ENCODE results near the gene ACBD7.

The ACBD7 gene

GRCh38 chr10:15084502-15084922, 4.1 kb downstream of the ACBD7 start:
- DNase-seq: no peak

- no peak for DNase-seq
Measured at GRCh38 chr10:15083674-15084501, 4.7 kb downstream of the ACBD7 start.

GRCh38 chr10:15075421-15075820, 13.2 kb downstream of the ACBD7 start:
- no peak for DNase-seq

GRCh38 chr10:15072358-15072757, 16.2 kb downstream of the ACBD7 start:
- no peak for DNase-seq

- no peak for DNase-seq
Measured at GRCh38 chr10:15069230-15069629, 19.3 kb downstream of the ACBD7 start.

- DNase-seq: no peak
Measured at GRCh38 chr10:15068802-15069201, 19.8 kb downstream of the ACBD7 start.

GRCh38 chr10:15067154-15067553, 21.4 kb downstream of the ACBD7 start:
- DNase-seq: no peak

GRCh38 chr10:15060638-15061037, 27.9 kb downstream of the ACBD7 start:
- no peak for DNase-seq

- DNase-seq: no peak
Measured at GRCh38 chr10:15059914-15060313, 28.7 kb downstream of the ACBD7 start.

GRCh38 chr10:15058689-15059088, 29.9 kb downstream of the ACBD7 start:
- DNase-seq: no peak

- no peak for DNase-seq
Measured at GRCh38 chr10:15053061-15053460, 35.5 kb downstream of the ACBD7 start.

- no peak for DNase-seq
Measured at GRCh38 chr10:15052121-15052520, 36.5 kb downstream of the ACBD7 start.

GRCh38 chr10:15049533-15049932, 39.0 kb downstream of the ACBD7 start:
- DNase-seq: no peak

GRCh38 chr10:15046626-15047025, 42.0 kb downstream of the ACBD7 start:
- no peak for DNase-seq

GRCh38 chr10:15045380-15045779, 43.2 kb downstream of the ACBD7 start:
- no peak for DNase-seq

- no peak for DNase-seq
Measured at GRCh38 chr10:15043674-15044073, 44.9 kb downstream of the ACBD7 start, which contains the start of gene OLAH. TSS of gene OLAH (plus strand) at chr10:15043943. CDS start at chr10:15047289, 3,346 bp downstream.

- DNase-seq: no peak
Measured at GRCh38 chr10:15038416-15038815, 50.2 kb downstream of the ACBD7 start.

- DNase-seq: no peak
Measured at GRCh38 chr10:15037691-15038090, 50.9 kb downstream of the ACBD7 start.

GRCh38 chr10:15035385-15036301, 52.9 kb downstream of the ACBD7 start:
- no peak for DNase-seq

GRCh38 chr10:15027741-15028140, 60.8 kb downstream of the ACBD7 start:
- DNase-seq: no peak
